HUES64 (cell line): Measurements from ENCODE around the gene HIBADH.
"Not testable (repeated sequence)": the region's sequence is repeated elsewhere in the genome, so short reads cannot be mapped to it uniquely, and the experiment has no call there.

Source experiments
- H3K27ac ChIP-seq: 2 replicates; pipeline ENCODE4 v1.7.0; 2013; ENCODE audit warnings: low read depth, low read length, inconsistent platforms
- H3K27me3 ChIP-seq: 2 replicates; pipeline ENCODE4 v1.6.1; 2013; ENCODE audit warnings: mild to moderate bottlenecking, low read length; ENCODE audit not compliant: insufficient read depth
- H3K36me3 ChIP-seq: 2 replicates; pipeline ENCODE4 v1.6.1; 2013; ENCODE audit warnings: mild to moderate bottlenecking, low read length; ENCODE audit not compliant: insufficient read depth
- H3K4me1 ChIP-seq: 2 replicates; pipeline ENCODE4 v1.6.1; 2013; ENCODE audit warnings: mild to moderate bottlenecking, low read length, moderate library complexity; ENCODE audit not compliant: insufficient read depth
- H3K4me3 ChIP-seq: 2 replicates; pipeline ENCODE4 v1.5.1; 2013; ENCODE audit warnings: mild to moderate bottlenecking, low read length, moderate library complexity
- H3K9ac ChIP-seq: 2 replicates; pipeline ENCODE4 v1.6.1; 2013; ENCODE audit warnings: mild to moderate bottlenecking, low read depth, low read length
- H3K9me3 ChIP-seq: 2 replicates; pipeline ENCODE4 v1.6.1; 2013; ENCODE audit warnings: low read depth, low read length; ENCODE audit not compliant: insufficient read depth
- WGBS: fragments of 150-250, 120-280 bp; methylation state at CpG from one replicate; pipeline ENCODE4 v1.1.7; 2013; ENCODE audit warnings: missing lambda C conversion rate; 5-methylcytosine and 5-hydroxymethylcytosine counted together

HIBADH gene

DNA sequence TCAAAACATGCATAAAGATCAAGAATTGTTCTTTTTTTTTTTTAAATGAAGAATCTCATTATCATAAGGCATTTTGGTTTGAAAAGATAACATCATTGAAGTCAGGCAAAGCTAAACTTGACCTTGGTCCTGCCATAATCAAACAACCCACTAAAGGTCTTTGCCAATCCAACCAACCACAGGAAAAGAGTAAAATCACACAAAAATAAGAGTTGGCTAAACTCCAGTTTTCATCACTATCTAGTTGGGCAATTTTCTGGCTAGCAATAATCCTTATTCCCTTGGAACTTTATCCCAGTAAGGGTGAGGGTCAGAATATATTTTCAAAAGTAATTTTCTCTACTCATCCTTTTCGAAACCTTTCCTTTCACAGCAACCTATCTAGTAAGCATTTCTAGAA lies 62.4 kb downstream of the HIBADH start:
- H3K9me3 ChIP-seq, result no peaks in the 10 kb centered on the region
- H3K27ac ChIP-seq, result no peak overlapping the region
- peaks cover 54% of the 10 kb centered on the region for H3K4me1 ChIP-seq
- no peaks in the 10 kb centered on the region for H3K36me3 ChIP-seq
- no peak overlapping the region for H3K4me3 ChIP-seq
- no peak overlapping the region for H3K9ac ChIP-seq
- no CpG with 5 or more reads among the region's 1 CpG for WGBS
- H3K27me3 ChIP-seq, result no peaks in the 10 kb centered on the region

DNA sequence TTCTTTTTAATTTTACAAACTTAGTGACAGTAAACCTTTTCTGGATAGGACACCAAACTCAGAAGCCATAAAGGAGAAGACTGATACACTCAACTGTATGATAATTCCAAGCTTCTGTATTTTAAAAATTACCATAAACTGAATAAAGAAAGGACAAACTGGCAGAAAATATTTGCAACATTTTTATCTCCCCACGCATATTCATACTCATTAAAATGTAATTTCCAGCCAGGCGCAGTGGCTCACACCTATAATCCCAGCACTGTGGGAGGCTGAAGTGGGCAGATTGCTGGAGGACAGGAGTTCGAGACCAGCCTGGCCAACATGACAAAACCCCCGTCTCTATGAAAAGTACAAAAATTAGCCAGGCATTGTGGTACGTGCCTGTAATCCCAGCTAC lies 67.7 kb downstream of the HIBADH start:
- H3K27me3 ChIP-seq, result no peaks in the 10 kb centered on the region
- H3K9me3 ChIP-seq, result no peaks in the 10 kb centered on the region
- H3K36me3 ChIP-seq, result peaks cover 5% of the 10 kb centered on the region; the same call in 1 of the 2 replicates
- H3K9ac ChIP-seq, result no peak overlapping the region
- H3K4me1 ChIP-seq, result peaks cover 18% of the 10 kb centered on the region
- no peak overlapping the region for H3K27ac ChIP-seq
- no peak overlapping the region for H3K4me3 ChIP-seq
- 96% methylated on average over 5 of the region's 5 CpGs for WGBS

DNA sequence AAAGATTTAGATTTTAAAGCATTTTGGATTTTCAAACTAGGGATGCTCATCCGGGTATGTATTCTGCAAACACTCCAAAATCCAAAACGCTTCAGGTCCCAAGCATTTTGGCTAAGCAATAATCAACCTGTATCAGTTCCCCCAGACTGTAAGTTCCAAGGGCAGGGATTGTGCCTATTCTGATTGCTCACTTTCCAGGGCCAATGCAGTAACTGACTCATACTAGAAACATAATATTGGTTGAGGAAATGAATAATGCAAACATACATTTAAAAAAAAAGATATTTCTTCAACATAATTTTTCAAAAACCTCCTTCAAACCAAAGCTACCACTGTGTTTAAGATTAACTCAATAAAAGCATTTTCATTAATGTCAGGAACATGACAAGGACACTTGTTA lies 69.5 kb downstream of the HIBADH start:
- Histone ChIP-seq H3K9ac (no peak overlapping the region), H3K4me3 (no peak overlapping the region), H3K27ac (no peak overlapping the region), H3K4me1 (peaks cover 22% of the 10 kb centered on the region; the same call in 1 of the 2 replicates), H3K36me3 (peaks cover 5% of the 10 kb centered on the region; the same call in 1 of the 2 replicates), H3K9me3 (no peaks in the 10 kb centered on the region), H3K27me3 (no peaks in the 10 kb centered on the region)
- 96% methylated on average over 2 of the region's 2 CpGs for WGBS

GRCh38 chr7:27590416-27590815 lies 72.3 kb downstream of the HIBADH start:
- Histone ChIP-seq H3K9me3 (no peaks in the 10 kb centered on the region), H3K9ac (no peak overlapping the region), H3K4me3 (no peak overlapping the region), H3K36me3 (peaks cover 5% of the 10 kb centered on the region; the same call in 1 of the 2 replicates), H3K27me3 (no peaks in the 10 kb centered on the region), H3K4me1 (peaks cover 35% of the 10 kb centered on the region), H3K27ac (no peak overlapping the region)
- WGBS, result no CpG with 5 or more reads among the region's 1 CpG

DNA sequence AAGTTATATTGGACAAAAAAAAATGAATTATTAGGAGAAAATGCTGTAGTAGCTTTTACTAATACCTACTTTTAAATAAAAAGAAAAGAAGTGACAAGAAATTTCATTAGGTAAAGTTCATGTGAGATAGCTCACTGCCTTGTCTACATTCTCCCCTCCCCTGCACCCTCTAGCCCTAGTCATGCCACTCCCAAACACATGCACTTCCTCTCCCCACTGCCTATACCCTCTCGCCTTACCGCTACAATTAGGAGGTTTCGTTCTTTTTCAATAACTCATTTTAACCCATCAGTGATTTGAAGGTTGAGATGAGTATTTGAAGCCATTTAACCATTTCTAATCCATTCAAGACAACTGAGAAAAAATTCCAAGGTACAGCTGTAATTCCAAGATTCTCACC lies 75.3 kb downstream of the HIBADH start:
- Histone ChIP-seq H3K27ac (no peak overlapping the region), H3K36me3 (peaks cover 5% of the 10 kb centered on the region; the same call in 1 of the 2 replicates), H3K9me3 (no peaks in the 10 kb centered on the region), H3K4me1 (peaks cover 31% of the 10 kb centered on the region), H3K9ac (no peak overlapping the region), H3K27me3 (no peaks in the 10 kb centered on the region), H3K4me3 (no peak overlapping the region)
- WGBS, result 90% methylated on average over 2 of the region's 3 CpGs

GRCh38 chr7:27586825-27587224 lies 75.9 kb downstream of the HIBADH start:
- peaks cover 27% of the 10 kb centered on the region for H3K4me1 ChIP-seq
- 55% methylated on average over 8 of the region's 8 CpGs for WGBS
- no peak overlapping the region for H3K4me3 ChIP-seq
- H3K27ac ChIP-seq, result no peak overlapping the region
- no peaks in the 10 kb centered on the region for H3K27me3 ChIP-seq
- H3K36me3 ChIP-seq, result 0 out of 2 replicates have a peak, but pooled peaks cover 2% of the 10 kb centered on the region
- no peaks in the 10 kb centered on the region for H3K9me3 ChIP-seq
- H3K9ac ChIP-seq, result no peak overlapping the region

DNA sequence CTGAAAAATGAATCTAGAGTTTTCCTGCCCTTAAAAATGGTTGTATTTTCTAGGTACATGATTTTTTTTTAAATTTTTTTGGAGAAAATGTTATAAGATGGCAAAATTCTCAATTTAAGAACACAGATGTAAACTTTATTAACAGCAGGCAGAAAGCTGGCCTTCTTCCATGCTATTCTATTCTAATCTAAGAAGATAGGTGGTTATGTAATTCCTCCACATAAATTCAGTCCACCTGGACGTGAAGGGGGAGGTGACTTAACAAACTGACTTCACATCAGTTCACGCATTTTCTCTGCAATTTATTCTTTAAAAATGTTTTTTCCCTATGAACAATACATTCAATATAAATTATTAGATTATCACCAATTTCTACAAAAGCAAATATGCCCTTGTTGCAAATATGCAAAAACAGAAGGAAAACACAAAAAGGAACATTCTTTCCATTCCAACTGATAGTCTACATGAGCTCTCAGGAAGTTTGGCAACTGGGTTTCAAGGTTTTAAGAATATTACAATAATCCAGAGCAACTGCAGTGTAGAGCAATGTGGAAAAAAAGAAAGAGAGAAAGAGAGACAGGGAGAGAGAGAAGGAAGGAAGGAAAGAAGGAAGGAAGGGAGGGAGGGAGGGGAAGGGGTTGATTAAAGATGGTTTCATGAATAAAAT lies 76.8 kb downstream of the HIBADH start:
- H3K36me3 ChIP-seq, result no peaks in the 10 kb centered on the region
- H3K9me3 ChIP-seq, result no peaks in the 10 kb centered on the region
- H3K4me3 ChIP-seq, result no peak overlapping the region
- no peak overlapping the region for H3K9ac ChIP-seq
- 100% methylated on average over 1 of the region's 2 CpGs for WGBS
- no peaks in the 10 kb centered on the region for H3K27me3 ChIP-seq
- no peak overlapping the region for H3K27ac ChIP-seq
- peaks cover 25% of the 10 kb centered on the region for H3K4me1 ChIP-seq

- no peaks in the 10 kb centered on the region for H3K27me3 ChIP-seq
Observed at GRCh38 chr7:27581906-27582305, 80.8 kb downstream of the HIBADH start.

DNA sequence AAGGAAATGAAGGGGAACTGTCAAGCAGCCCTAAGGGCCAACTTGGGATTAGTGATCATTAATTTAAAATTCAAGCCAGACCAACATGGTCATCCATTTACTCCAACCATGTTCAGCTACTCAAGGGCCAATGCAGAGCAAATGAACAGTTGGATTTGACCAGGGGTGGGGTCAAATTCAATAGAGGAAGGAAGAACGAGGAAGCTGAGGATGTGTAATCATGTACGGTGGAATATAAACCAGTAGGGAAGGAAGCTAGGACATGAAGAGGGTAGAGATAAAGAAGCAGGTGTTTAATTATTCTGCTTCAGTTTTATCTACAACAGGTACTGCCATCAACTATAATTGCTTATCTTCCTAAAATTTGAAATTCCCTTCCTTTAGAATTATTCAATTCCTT lies 81.6 kb downstream of the HIBADH start:
- 0 out of 2 replicates have a peak, but pooled peaks cover 4% of the 10 kb centered on the region for H3K4me1 ChIP-seq
- 94% methylated on average over 2 of the region's 2 CpGs for WGBS
- no peaks in the 10 kb centered on the region for H3K36me3 ChIP-seq
- no peak overlapping the region for H3K27ac ChIP-seq
- no peak overlapping the region for H3K9ac ChIP-seq
- H3K9me3 ChIP-seq, result no peaks in the 10 kb centered on the region
- H3K27me3 ChIP-seq, result no peaks in the 10 kb centered on the region
- H3K4me3 ChIP-seq, result no peak overlapping the region

More at GRCh38 chr7:27581906-27582305, 80.8 kb downstream of the HIBADH start:
- WGBS, result 88% methylated on average over 1 of the region's 1 CpG
- H3K4me1 ChIP-seq, result peaks cover 9% of the 10 kb centered on the region
- no peak overlapping the region for H3K9ac ChIP-seq
- H3K9me3 ChIP-seq, result no peaks in the 10 kb centered on the region
- H3K36me3 ChIP-seq, result no peaks in the 10 kb centered on the region
- no peak overlapping the region for H3K4me3 ChIP-seq
- no peak overlapping the region for H3K27ac ChIP-seq

GRCh38 chr7:27579565-27579964 lies 83.1 kb downstream of the HIBADH start:
- Histone ChIP-seq H3K4me3 (no peak overlapping the region), H3K9ac (no peak overlapping the region), H3K9me3 (no peaks in the 10 kb centered on the region), H3K27ac (no peak overlapping the region), H3K36me3 (no peaks in the 10 kb centered on the region), H3K4me1 (0 out of 2 replicates have a peak, but pooled peaks cover 8% of the 10 kb centered on the region), H3K27me3 (no peaks in the 10 kb centered on the region)
- 94% methylated on average over 3 of the region's 3 CpGs for WGBS

DNA sequence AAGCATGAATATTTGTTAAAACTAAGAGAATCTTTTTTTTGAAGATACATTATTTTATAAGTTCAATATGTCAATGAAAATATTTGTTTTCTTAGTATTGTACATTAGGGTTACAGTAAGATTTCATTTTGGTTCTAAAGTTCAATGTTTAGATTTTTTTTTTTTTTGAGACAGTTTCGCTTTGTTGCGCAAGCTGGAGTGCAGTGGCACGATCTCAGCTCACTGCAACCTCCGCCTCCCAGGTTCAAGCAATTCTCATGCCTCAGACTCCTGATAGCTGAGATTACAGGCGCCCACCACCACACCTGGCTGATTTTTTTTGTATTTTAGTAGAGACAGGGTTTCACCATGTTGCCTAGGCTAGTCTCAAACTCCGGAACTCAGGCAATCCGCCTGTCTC lies 84.5 kb downstream of the HIBADH start:
- H3K4me1 ChIP-seq, H3K36me3 ChIP-seq, H3K27ac ChIP-seq, H3K27me3 ChIP-seq, H3K4me3 ChIP-seq, H3K9me3 ChIP-seq, H3K9ac ChIP-seq: not testable (repeated sequence)
- whole genome bisulfite sequencing, result 93% methylated on average over 7 of the region's 7 CpGs
